ENCODE results near the gene MBNL3.

MBNL3 gene

DNA sequence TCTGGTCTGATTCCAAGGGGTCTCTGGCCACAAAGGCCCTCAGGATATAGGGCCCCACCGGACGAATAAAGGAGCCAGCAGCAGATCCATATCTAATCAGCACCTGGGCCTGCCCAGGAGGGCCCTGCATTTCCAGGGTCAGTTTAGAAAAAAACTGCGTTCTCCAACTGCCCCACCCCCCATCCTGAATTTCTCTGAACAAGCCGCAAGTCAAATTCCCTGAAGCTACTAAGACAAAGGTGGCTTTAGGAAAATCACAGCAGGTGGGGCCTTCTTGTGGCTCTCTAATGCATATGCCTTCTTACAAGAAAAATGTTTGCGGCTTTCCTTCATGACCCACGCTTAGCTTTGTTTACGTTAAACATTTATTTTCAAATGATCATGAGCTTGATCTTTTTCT lies 76.6 kb downstream of the MBNL3 start:
- Histone ChIP-seq H3K79me2 (ENCODE audit: insufficient read depth, low read length) (no peaks in the 10 kb centered on the region), H3K9ac (ENCODE audit: low read length) (no peak overlapping the region)

DNA sequence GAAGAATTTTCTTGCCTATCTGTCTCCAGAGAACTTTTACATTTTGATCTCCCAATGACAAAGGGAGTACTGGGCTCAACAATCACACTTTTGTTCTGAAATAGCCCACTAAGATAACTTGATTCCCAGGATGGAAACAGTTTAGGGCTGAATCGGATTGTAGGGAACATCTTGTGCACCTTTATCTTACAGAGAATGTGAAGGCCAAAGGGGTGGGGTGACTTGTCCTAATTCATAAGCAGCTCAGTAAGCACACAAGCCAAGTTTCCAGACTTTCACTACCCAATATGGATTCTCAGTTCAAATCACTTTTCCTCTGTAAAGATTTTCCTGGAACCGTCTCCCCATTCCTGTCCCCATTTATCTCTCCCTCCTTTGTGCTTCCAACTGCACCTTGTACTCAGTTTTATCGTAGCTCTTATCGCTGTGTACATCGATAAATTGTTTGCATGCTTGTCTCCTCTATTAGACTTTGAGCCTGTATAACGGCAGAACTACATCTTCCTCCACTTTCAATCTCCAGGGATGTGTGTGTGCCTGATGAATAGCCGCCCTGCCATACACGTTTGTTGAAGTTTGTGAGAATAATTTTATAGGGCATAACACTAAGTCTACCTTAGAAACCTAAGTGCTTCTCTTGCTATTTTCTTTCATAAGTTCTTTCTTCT lies 77.4 kb downstream of the MBNL3 start:
- no peaks in the 10 kb centered on the region for H3F3A ChIP-seq (ENCODE audit: insufficient read depth)
- no peak overlapping the region for H3K27ac ChIP-seq (ENCODE audit: low read depth, low read length)
- no peaks in the 10 kb centered on the region for H3K9me3 ChIP-seq (ENCODE audit: insufficient read depth, low read length)
- H3K27me3 ChIP-seq (ENCODE audit: low read length): no peaks in the 10 kb centered on the region
- no peak overlapping the region for H3K9ac ChIP-seq (ENCODE audit: low read length)
- H3K9me2 ChIP-seq (replicated peaks; ENCODE audit: insufficient read depth, low read length): no peaks in the 10 kb centered on the region
- TF ChIP-seq, protein P1, sequence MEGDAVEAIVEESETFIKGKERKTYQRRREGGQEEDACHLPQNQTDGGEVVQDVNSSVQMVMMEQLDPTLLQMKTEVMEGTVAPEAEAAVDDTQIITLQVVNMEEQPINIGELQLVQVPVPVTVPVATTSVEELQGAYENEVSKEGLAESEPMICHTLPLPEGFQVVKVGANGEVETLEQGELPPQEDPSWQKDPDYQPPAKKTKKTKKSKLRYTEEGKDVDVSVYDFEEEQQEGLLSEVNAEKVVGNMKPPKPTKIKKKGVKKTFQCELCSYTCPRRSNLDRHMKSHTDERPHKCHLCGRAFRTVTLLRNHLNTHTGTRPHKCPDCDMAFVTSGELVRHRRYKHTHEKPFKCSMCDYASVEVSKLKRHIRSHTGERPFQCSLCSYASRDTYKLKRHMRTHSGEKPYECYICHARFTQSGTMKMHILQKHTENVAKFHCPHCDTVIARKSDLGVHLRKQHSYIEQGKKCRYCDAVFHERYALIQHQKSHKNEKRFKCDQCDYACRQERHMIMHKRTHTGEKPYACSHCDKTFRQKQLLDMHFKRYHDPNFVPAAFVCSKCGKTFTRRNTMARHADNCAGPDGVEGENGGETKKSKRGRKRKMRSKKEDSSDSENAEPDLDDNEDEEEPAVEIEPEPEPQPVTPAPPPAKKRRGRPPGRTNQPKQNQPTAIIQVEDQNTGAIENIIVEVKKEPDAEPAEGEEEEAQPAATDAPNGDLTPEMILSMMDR (IDR thresholded peaks at IDR 0.05; ENCODE audit: insufficient read depth, low read length, poor library complexity, severe bottlenecking): no peak
- TF ChIP-seq EZH2phosphoT487 (conservative IDR thresholded peaks at IDR 0.05; ENCODE audit: low read length): no peak
- no peak overlapping the region for H3K4me3 ChIP-seq (ENCODE audit: insufficient read depth, low read length, poor library complexity, severe bottlenecking)
- no peak overlapping the region for H2AFZ ChIP-seq (ENCODE audit: low read depth, low read length, severe bottlenecking)
- H4K20me1 ChIP-seq (ENCODE audit: low read depth, low read length): no peaks in the 10 kb centered on the region
- H3K36me3 ChIP-seq (ENCODE audit: low read length): no peaks in the 10 kb centered on the region
- H3K4me2 ChIP-seq (ENCODE audit: low read depth, low read length, poor library complexity, severe bottlenecking): no peak overlapping the region
- H3K79me2 ChIP-seq (ENCODE audit: insufficient read depth, low read length): no peaks in the 10 kb centered on the region

More for the DNA sequence above, 76.6 kb downstream of the MBNL3 start:
- Histone ChIP-seq H2AFZ (ENCODE audit: low read depth, low read length, severe bottlenecking) (no peak overlapping the region), H3K27ac (ENCODE audit: low read depth, low read length) (no peak overlapping the region), H3F3A (ENCODE audit: insufficient read depth) (no peaks in the 10 kb centered on the region), H3K4me2 (ENCODE audit: low read depth, low read length, poor library complexity, severe bottlenecking) (no peak overlapping the region), H4K20me1 (ENCODE audit: low read depth, low read length) (no peaks in the 10 kb centered on the region), H3K4me3 (ENCODE audit: insufficient read depth, low read length, poor library complexity, severe bottlenecking) (no peak overlapping the region), H3K36me3 (ENCODE audit: low read length) (no peaks in the 10 kb centered on the region), H3K9me3 (ENCODE audit: insufficient read depth, low read length) (no peaks in the 10 kb centered on the region), H3K9me2 (replicated peaks; ENCODE audit: insufficient read depth, low read length) (no peaks in the 10 kb centered on the region), H3K27me3 (ENCODE audit: low read length) (no peaks in the 10 kb centered on the region)
- TF ChIP-seq, protein P1 (IDR thresholded peaks at IDR 0.05; ENCODE audit: insufficient read depth, low read length, poor library complexity, severe bottlenecking): no peak
- TF ChIP-seq EZH2phosphoT487 (conservative IDR thresholded peaks at IDR 0.05; ENCODE audit: low read length): no peak

DNA sequence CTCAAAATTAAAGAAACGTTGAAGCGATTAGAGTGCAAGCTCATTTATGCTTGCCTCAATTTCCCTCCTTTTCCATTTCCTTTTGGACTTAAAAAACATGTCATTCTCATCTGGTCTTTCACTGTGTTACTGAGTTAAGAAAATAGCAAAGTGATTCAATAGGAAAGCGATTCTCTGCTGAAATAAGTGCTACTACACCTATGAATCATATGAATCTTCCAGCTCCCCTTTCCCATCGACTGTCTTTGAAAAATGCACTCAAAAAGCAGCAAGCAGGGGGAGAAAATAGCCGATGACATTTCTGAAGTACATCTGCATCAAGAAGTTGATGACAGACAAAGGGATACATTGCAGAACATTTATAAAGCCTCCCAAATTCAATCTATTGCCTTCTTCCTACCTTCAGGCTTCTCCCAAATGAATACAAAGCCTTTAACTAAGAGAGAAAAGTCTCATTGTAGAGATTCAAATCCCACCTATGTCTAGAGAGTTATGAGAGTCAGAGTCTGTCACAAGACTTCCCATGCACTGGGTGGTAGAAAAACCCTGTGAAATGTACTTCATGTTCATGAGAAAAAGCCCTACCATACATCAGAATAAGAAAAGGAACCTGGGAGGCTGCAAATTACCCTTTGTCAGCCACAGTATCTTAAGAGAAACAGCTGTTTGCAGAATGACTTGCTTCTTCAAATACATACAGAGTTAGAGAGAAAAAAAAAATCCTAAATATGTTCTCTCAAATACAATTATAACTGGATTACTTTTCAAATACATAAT lies 78.9 kb downstream of the MBNL3 start:
- TF ChIP-seq, protein P1 (IDR thresholded peaks at IDR 0.05; ENCODE audit: insufficient read depth, low read length, poor library complexity, severe bottlenecking): no peak
- TF ChIP-seq EZH2phosphoT487 (conservative IDR thresholded peaks at IDR 0.05; ENCODE audit: low read length): no peak
- Histone ChIP-seq H3K36me3 (ENCODE audit: low read length) (no peaks in the 10 kb centered on the region), H3K27me3 (ENCODE audit: low read length) (no peaks in the 10 kb centered on the region), H3K27ac (ENCODE audit: low read depth, low read length) (no peak overlapping the region), H3K9me3 (ENCODE audit: insufficient read depth, low read length) (no peaks in the 10 kb centered on the region), H2AFZ (ENCODE audit: low read depth, low read length, severe bottlenecking) (no peak overlapping the region), H3K9me2 (replicated peaks; ENCODE audit: insufficient read depth, low read length) (no peaks in the 10 kb centered on the region), H3K4me2 (ENCODE audit: low read depth, low read length, poor library complexity, severe bottlenecking) (no peak overlapping the region), H3F3A (ENCODE audit: insufficient read depth) (no peaks in the 10 kb centered on the region), H3K9ac (ENCODE audit: low read length) (no peak overlapping the region), H3K79me2 (ENCODE audit: insufficient read depth, low read length) (no peaks in the 10 kb centered on the region), H3K4me3 (ENCODE audit: insufficient read depth, low read length, poor library complexity, severe bottlenecking) (no peak overlapping the region), H4K20me1 (ENCODE audit: low read depth, low read length) (no peaks in the 10 kb centered on the region)

Data from SU-DHL-6 (cell line).